HG03095 (cell line): ENCODE measurements around the gene PTPRN2.

Experiments
- ATAC-seq: cut with Tn5 transposase; IDR thresholded peaks from one replicate; pipeline ENCODE4 v1.9.1; 2021; ENCODE audit warnings: moderate library complexity; ENCODE audit not compliant: unreplicated experiment

PTPRN2 gene

DNA sequence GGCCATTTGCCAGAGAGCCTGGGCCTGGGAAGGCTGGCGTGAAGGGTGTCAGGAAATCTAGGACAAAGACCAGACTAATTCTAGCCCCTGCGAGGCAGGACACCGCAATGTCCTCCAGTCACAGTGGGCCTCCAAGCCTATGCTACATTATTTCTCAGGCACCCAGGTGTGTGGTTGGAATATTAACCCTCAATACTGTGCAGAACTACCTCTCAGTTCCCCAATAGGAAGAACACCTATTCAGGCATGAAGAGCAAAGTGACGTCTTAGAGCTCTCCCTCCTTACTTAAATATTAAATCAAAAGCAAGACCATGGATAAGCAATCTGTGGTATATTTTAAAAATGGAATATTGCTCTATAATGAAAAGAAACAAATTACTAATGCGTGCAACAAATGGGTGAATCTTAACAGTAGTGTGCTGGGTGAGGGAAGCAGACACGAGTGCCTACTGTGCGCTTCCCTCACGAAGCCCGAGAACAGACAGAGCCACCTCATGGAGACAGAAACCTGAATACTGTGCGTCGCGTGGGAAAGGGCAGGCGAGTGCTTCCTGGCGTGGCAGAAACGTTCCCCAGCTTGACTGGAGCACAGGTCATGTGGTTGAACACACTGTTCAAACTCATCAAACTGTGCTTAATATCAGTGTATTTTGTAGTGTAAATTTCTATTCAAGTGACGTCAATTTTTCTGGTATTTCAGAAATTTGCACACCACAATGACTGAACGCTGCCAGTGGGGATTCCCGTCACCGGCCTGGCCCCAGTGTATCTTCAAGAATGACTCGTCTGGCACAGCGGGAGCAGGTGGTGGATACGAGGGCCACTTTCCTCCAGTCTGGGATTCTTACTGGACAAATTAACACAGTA lies 15.5 kb upstream of the PTPRN2 start:
- ATAC-seq: peak; percentile 64

DNA sequence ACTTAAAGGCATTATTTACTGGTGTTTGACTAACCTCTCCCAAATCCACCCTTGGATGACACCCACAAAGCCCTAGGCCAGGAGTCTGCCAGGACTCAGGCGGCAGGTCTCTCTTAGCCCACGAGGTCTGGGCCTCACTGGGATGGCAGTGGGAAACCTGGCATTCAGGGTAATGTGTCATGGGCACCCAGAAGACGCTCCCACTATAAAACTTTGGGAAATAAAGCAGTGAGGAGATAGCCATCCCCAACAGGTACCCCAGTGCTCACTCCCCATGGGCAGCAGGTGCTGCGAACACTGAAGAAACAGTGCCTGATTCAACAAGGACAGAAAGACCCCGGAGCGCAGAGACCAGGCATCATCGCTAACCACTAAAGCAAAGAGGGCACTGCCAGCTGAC lies 14.4 kb upstream of the PTPRN2 start:
- no peak for ATAC-seq

DNA sequence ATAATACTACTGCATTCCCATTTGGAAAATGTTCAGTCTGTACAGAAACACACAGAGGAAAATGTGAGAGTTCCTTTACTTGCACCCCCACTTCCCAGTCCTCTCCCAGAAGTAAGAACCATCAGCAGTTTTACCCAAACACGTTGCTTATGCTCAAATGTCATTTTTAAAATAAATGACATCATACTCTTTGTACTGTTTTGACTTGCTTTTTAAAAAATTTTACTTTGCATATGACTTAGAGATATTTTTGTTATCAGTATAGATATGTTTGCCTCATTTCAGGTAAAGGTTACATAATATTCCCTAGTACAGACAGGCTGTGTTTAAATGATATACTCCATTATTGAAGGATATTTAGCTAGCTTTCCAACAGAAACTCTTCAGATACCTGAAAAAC lies 13.5 kb upstream of the PTPRN2 start:
- no peak for ATAC-seq

DNA sequence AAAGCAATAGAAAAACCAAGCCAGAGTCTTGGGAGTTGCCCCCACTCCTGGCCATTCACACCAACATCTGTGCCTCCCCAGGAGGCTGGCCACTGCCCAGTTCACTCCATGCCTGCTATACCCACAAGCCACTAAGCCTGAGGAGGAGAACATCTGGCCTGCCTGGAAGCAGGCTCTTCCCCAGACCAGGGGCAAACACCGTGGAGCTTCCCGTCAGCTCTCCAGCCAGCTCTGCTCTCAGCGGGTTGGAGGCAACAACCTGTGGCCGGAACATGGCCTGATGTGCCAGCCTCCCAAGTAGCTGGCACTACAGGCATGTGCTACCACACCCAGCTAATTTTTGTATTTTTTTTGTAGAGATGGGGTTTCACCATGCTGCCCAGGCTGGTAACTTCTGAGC lies 9.1 kb upstream of the PTPRN2 start:
- no peak for ATAC-seq

DNA sequence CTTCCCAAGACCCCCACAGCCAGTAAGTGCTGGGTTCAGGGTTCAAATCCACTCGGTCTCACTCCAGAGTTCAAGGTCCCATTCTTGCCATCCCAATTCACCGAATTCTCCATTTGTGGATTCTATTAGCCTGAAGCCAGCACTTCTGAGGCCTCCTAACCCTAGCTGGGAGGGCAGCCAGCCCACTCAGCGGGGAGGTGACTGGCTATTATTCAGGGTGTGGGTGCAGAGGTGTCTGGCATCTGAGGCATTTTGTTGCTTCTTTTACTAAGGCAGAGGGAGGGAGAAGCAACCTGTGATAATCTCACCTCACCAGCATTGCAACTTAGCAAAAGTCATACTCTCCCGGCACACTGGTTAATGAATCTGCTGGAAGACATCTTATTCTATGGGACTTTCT lies 8.7 kb upstream of the PTPRN2 start:
- no peak for ATAC-seq

DNA sequence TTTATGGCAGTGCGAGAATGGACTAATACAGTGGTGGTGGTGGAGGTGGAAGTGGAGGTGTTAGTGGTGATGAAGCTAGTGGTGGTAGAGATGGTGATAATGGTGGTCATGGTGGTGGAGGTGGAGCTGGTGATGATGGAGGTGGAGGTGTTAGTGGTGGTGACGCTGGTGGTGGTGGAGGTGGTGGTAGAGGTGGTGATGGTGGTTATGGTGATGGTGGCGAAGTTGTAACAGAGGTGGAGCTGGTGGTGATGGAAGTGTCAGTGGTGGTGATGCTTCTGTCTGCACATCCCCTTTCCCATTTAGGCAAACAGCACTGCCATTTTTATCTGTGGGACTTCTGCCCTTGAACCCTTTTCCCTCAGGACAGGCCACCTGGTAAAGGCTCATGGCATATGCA lies 7.4 kb upstream of the PTPRN2 start:
- ATAC-seq: no peak

DNA sequence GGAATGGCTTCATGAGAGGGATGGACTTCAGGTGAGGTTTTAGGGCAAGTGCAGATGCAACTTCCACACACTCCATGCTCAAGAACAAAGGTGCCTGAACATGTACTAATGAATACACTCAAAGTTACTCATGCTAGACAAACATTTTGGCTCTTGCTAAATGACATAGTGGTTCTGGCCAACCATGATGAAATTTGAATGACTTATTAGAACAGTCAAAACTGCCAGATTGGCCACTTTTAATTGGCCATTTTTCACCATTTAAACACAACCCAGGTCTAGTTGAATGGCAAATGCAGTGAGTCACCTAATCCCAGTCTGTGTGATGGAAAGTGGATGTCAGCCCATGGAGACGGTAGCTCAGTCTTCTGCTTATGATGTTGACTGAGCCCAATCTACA lies 4.9 kb upstream of the PTPRN2 start:
- ATAC-seq: no peak

DNA sequence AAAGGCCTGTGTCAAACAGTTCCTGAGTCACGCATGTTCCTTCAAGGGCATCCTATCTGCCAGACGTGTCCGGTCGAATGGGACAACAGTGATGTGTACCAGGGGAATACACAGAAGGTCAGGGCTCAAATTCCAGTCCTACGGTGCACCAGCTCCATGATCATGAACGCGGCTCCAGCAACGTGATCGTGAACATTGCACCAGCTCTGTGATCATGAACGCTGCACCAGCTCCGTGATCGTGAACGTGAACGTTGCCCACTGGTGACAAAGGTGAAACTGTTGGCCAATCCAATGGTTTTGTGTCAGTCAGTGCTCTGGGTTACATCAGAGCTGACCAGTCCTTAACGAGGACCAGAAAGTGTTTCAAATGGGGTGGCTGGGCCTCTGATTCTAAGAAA lies 4.3 kb upstream of the PTPRN2 start:
- no peak for ATAC-seq

DNA sequence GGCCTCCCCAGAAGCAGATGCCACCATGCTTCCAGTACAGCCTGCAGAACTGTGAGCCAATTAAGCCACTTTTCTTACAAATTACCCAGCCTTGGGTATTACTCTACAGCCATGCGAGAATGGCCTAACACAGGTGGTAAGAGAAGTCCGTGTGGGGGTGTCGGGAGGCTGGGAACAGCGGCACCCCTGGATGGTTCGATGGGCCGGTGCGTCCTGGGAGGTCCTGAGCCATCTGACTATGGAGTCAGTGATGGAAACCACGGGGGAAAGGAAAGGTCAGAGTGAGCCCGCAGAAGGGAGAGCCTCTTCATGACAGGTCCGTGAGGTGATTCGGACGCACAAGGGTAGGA lies 2.5 kb upstream of the PTPRN2 start:
- ATAC-seq: no peak

DNA sequence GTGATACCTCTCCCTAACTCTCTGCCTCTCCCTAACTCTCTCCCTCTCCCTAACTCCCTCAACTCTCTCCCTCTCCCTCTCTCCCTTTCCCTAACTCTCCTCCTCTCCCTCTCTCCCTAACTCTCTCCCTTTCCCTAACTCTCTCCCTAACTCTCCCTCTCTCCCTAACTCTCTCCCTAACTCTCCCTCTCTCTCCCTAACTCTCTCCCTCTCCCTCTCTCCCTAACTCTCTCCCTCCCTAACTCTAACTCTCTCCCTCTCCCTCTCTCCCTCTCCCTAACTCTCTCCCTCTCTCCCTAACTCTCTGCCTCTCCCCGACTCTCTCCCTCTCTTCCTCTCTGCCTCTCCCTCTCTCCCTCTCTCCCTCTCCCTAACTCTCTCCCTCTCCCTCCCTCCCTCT lies 2.0 kb upstream of the PTPRN2 start:
- no peak for ATAC-seq

DNA sequence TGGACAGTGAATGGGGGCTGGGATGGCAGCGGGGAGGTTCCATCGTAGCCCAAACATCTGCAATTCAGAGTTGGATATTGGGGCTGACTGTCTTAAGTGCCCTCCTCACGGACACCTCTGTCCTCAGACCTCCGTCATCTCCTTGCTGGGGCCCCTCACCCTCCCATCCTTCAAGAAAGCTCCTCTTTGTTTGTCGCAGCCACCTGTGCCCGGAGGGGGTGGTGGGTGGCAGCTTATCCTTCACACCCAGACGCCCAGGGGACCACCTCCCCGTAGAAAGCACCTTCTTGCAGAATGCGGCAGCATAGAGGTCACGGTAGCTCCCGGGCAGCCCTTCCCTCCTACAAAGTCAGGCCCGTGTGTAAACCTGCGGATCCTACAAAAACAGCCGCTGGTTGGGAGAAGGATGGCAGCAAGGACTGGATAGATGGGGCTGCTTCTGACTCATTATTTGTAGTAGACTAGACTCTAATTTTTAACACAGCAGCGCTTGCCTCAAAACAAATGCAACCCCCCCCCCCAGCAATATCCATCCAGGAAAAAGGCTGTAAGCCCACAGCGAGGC lies 1.3 kb upstream of the PTPRN2 start:
- no peak for ATAC-seq

DNA sequence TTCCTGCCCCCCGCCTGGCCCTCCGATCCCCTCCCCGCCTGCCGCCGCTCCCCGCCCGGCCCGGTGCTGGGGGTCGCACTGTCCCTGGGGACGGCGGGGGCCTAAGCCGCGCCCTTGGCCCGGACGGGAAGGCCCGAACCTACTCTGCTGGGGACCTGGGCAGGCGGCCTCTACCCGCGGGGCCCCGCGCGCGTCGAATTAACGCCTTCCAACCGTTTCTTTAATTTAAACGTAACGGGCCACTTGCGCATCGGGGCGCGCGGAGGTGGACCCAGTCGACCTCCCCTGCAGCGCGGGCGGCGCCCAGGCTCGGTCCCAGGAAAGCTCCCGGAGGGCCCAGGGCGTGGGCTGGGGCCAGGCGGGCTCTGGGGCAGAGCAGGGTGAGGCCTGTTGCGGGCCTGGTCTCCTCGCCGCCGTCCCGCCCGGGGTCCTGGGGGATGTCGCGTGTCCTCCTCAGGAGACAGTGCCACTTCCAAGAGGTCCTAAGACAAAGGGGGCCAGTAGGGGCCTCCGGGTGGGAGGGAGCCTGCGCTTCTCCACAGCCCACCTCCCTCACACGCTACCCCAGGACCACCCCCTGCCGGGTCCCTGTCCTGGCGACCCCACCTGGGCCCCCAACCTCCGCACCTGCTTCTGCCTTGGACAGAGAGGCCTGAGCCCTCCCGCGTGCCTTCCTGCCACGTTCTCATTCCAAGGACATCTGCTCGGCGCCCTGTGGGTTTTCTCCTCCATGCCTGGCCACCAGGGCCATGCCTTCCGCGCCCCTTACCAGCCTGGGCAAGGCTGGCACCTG lies 658 bp upstream of the PTPRN2 start:
- ATAC-seq: no peak

DNA sequence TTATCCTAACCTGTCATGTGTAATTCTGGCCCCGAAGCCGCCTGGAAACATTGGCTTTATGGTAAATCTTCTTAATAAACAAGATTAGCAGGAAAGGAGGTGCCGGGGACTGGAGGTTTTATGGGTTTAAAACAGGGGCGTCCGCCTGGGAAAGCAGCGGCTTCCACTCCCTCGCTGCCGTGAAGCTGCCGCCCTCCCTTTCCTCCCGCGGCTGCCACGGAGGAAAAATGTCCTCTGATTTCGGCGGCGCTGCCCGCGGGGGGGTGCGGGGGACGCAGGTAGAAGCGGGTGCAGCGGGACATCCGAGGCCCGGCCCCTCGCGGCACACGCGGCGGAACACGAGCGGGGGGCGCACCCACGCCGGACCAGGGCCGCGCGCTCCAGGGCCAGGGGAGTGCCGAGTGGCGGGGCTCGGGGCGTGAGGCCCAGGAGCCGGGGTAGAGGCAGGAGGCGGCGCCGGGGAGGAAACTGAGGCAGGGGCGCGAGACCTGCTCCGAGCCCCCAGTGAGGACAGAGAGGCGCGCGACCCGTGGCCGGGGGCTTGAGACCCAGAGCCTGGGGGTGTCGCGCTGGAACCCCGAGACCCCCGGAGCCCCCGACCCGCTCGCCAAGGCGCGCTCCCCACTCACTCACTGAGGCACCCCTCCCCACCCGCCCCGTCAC lies 993 bp downstream of the PTPRN2 start:
- no peak for ATAC-seq

DNA sequence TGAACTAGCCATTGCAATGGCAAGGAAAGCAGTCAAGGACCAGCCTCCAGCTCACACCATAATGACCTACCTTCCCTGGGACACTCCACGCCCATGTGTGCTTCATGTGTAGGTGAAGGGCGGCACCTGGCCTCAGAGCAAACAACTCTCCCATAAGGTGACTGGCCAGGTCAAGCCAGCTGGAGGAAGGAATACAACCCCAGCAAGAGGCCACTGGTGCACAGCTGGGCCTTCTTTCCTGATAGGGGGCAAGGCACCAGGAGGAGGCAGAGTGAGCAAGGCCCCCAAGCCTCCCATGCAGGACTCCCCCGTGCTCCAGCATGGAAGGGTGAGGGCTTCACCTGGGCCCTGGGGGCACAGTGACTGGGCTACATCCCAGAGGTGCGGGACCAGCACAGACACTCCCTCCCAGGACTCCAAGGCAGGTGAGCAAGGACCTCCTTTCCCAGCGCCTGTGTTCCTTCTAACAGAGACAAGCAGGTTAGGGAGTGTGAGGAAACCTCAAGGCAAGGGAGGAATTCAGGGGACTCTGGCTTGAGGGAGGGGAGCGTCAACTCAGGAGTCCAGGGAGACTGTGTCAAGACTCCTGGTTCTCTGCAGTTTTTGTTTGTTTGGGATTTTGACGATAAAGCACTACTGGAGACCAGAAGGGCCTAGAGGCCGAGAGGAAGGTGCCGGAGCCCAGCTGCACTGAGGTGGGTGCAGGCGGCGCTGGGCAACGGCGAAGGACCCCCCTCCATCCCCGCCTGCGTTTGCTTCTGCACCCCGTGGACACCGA lies 1.7 kb downstream of the PTPRN2 start:
- ATAC-seq: no peak

DNA sequence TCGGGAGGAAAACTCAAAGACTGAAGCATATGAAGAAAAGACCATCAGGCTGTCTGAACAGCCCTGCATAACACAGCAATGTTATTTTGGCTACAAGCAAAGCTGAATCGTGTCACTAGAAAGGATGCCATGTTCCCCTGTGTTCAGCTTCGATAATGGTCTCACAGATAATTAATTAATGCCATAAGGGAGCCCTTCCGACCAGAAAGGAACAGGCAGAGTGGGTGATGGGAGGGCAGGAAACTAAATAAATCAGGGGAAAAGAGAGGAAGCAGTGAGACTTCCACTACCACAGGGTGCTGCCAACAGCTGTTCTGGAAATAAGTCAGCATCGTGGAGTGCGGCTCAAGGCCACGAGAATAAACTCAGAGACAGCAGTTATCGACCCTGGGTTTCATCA lies 3.2 kb downstream of the PTPRN2 start:
- no peak for ATAC-seq

DNA sequence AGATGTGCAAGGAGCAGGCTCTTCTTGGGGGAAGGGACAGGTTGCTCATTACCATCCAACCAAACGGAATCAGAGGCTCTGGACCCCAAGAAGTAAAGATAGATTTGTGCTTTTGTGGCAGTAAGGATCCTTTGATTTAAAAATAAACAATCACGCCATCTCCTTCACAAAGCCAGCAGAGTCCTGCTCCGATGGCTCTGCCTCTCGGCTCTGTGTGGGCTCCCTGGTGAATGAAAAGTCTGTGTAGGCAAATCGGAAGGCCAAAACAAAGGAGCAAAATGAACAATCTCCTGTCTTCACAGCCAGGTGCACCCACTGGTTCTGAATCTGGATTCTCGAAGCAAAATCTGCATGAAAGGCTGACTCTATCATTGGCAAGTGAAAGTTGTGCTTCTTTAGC lies 3.8 kb downstream of the PTPRN2 start:
- ATAC-seq: no peak

DNA sequence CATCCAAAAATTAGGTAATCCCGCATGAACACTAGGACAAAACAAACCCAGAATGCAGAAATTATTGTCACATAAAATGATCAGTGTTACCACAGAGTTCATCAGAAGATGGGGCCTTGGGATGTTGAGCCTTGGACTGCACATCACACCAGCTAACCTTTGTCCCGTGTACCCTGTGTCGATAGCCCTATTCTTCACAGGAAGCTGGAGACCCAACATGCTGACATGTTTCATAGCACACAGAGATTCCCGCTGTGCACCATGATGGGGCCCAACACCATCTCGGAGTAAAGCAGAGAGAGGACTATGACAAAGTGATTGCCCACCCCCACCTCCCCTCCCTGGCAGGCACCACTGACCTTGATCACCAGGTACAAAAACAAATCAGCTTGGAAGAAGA lies 4.5 kb downstream of the PTPRN2 start:
- no peak for ATAC-seq

DNA sequence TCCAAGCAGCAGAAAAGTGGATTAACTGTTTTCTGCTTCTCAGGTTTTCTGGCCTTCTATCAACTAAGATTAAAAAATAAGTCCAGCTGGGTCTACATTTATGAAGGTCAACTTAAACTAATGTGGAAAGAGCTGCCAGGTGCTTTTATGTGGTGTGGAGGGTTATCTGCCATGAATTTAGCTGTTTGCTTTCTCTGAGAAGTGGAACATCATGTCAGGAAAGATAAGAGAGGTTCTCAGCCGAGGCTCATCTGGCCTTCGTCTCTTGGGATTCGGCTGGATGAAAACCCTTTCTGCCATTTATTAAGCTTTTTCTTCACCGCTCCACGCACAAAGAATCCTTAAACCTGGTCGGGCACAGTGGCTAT lies 5.5 kb downstream of the PTPRN2 start:
- no peak for ATAC-seq

DNA sequence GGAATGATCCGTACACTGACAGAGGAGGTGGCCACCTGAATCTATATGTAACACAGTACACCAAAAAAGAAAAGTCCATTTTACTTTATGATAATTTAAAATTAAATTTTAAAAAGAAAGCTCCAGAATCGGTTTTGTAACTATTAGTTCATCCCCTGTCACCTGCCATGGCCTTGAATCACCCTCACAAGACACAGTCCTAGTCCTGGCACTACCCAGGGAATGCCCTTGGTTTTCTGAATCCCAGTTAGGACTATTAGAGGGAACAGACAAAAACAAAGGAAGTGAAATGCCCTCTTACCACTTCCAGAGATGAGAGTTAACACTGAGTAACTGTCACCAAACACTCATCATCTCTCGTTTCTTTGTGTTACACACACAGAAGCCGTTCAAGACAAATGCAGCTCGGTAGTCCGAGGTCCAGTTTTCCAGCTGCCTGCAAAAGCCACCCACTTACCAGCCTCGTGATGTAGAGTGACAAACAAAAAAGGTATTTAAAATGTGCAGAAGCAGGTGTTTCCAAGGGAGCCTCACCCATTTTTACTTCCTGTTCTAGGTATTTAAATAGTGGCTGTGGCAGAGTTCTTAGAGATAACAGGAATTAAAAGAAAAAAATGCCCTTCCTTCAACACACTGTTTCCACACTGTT lies 6.1 kb downstream of the PTPRN2 start:
- no peak for ATAC-seq
